SK-N-SH (cell line): ENCODE measurements around the gene VGLL4.

ENCODE experiments used
- NFIC ChIP-seq: IDR thresholded peaks from 2 replicates; pipeline ENCODE4 v1.4.0; 2012; ENCODE audit warnings: borderline replicate concordance
- POLR2AphosphoS5 ChIP-seq: IDR thresholded peaks from 2 replicates; pipeline ENCODE4 v1.6.1; 2012; ENCODE audit warnings: low read depth, low read length
- YY1 ChIP-seq: IDR thresholded peaks from 2 replicates; pipeline ENCODE4 v1.4.0; 2012; ENCODE audit warnings: low read depth, mild to moderate bottlenecking
- TF ChIP-seq, protein P1 (sequence below): fragments of 200-600 bp; sonication (generic); IDR thresholded peaks from 2 replicates; pipeline ENCODE4 v1.6.1; 2017; ENCODE audit warnings: antibody characterized with exemption, mild to moderate bottlenecking, moderate library complexity
- TF ChIP-seq, protein P2 (sequence below): IDR thresholded peaks from 2 replicates; pipeline ENCODE4 v1.4.0; 2012; ENCODE audit warnings: low read depth
- TF ChIP-seq, protein P3 (sequence below): IDR thresholded peaks from 2 replicates; pipeline ENCODE4 v1.6.1; 2012; ENCODE audit warnings: mild to moderate bottlenecking, low read depth, low read length, moderate library complexity

DNA sequence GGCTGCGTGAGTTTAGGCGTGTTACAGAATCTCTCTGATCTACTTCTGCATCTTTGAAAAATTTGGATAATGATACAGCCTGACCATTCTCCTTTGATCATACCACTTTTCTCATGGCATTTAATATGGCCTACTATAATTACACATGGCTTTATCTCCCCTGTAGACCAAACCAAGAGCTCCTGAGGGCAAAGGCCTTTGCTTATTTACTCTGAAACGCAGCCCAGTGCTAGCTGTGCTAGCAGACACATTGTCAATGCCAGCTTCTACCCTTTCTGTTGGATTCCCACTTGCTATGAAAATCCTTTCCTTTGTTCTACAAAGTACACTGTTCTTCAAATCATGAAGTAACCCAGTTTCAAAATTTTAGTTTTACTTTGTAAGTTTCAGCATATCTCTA lies 16.5 kb upstream of the VGLL4 start:
- TF ChIP-seq, protein P1, sequence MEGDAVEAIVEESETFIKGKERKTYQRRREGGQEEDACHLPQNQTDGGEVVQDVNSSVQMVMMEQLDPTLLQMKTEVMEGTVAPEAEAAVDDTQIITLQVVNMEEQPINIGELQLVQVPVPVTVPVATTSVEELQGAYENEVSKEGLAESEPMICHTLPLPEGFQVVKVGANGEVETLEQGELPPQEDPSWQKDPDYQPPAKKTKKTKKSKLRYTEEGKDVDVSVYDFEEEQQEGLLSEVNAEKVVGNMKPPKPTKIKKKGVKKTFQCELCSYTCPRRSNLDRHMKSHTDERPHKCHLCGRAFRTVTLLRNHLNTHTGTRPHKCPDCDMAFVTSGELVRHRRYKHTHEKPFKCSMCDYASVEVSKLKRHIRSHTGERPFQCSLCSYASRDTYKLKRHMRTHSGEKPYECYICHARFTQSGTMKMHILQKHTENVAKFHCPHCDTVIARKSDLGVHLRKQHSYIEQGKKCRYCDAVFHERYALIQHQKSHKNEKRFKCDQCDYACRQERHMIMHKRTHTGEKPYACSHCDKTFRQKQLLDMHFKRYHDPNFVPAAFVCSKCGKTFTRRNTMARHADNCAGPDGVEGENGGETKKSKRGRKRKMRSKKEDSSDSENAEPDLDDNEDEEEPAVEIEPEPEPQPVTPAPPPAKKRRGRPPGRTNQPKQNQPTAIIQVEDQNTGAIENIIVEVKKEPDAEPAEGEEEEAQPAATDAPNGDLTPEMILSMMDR: no peak
- TF ChIP-seq NFIC (no peak), POLR2AphosphoS5 (no peak), YY1 (no peak)
- TF ChIP-seq, protein P2, sequence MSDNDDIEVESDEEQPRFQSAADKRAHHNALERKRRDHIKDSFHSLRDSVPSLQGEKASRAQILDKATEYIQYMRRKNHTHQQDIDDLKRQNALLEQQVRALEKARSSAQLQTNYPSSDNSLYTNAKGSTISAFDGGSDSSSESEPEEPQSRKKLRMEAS: no peak
- TF ChIP-seq, protein P3, sequence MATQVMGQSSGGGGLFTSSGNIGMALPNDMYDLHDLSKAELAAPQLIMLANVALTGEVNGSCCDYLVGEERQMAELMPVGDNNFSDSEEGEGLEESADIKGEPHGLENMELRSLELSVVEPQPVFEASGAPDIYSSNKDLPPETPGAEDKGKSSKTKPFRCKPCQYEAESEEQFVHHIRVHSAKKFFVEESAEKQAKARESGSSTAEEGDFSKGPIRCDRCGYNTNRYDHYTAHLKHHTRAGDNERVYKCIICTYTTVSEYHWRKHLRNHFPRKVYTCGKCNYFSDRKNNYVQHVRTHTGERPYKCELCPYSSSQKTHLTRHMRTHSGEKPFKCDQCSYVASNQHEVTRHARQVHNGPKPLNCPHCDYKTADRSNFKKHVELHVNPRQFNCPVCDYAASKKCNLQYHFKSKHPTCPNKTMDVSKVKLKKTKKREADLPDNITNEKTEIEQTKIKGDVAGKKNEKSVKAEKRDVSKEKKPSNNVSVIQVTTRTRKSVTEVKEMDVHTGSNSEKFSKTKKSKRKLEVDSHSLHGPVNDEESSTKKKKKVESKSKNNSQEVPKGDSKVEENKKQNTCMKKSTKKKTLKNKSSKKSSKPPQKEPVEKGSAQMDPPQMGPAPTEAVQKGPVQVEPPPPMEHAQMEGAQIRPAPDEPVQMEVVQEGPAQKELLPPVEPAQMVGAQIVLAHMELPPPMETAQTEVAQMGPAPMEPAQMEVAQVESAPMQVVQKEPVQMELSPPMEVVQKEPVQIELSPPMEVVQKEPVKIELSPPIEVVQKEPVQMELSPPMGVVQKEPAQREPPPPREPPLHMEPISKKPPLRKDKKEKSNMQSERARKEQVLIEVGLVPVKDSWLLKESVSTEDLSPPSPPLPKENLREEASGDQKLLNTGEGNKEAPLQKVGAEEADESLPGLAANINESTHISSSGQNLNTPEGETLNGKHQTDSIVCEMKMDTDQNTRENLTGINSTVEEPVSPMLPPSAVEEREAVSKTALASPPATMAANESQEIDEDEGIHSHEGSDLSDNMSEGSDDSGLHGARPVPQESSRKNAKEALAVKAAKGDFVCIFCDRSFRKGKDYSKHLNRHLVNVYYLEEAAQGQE: no peak
